Measurements from ENCODE around the gene SAMD8.
"Not testable (repeated sequence)": the region's sequence is repeated elsewhere in the genome, so short reads cannot be mapped to it uniquely, and the experiment has no call there.

The SAMD8 gene

GRCh38 chr10:75107756-75108683, 3.4 kb upstream of the SAMD8 start:
- no peak for DNase-seq (ENCODE audit: low spot score)

DNA sequence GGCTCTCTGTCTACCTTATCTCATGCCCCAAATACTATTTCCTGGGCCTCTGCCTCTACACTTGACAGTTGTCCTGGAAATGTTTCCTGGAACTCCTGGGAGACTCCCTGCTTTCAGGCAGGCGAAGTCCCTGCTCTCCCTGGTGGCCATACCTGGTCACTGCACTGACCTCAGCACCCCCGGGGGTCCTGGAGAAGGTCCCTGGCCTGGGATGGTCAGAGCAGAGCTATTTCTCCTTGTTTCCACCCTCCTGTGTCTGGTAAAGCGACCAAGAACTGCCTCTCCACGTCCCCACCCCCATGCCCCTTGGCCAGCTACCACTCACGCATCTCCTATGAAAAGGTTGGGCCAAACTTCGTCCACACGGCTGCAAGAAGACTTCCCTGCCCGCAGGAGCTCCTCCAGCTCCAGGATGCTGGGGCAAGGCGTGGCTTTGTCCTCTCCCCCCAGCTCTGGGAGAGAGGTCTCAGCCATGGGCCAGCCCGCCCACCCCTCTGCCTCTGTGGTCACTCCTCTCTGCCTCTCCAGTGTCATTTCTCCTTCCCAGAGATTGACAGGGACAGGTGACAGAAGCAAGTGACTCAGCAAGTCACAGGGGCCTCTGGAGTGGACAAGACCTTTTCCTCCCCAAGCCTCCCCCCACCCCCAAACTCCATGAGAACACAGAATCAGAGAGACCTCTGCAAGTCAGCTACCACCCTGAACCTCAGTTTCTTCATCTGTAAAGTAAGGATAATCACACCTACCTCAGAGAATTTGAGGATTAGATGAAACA, 2.6 kb upstream of the SAMD8 start:
- DNase-seq (ENCODE audit: low spot score) = peak; percentile 76

DNA sequence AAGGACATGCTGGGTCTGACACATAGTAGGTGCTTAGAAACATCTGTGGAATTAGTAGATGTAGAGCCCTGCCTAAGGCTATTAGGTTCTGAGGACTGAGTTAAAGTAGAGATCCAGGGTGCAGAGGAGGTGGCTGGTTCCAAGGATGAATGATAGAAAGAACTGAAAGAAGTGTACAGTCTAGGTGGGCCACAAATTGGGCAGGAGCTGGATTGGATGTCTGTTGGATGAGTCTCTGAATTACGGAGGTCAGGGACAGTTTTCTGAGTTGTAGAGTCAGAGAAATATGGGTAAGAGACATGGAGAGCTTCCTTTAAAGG, 2.0 kb upstream of the SAMD8 start:
- DNase-seq (ENCODE audit: low spot score) = no peak

GRCh38 chr10:75110006-75110632, 1.3 kb upstream of the SAMD8 start:
- DNase-seq (ENCODE audit: low spot score) = no peak

- peak; percentile 74 for DNase-seq (ENCODE audit: low spot score)
These were observed 637 bp downstream of the SAMD8 start for GRCh38 chr10:75111907-75112679.

GRCh38 chr10:75115137-75115536, 3.7 kb downstream of the SAMD8 start:
- DNase-seq (ENCODE audit: low spot score) = no peak

DNA sequence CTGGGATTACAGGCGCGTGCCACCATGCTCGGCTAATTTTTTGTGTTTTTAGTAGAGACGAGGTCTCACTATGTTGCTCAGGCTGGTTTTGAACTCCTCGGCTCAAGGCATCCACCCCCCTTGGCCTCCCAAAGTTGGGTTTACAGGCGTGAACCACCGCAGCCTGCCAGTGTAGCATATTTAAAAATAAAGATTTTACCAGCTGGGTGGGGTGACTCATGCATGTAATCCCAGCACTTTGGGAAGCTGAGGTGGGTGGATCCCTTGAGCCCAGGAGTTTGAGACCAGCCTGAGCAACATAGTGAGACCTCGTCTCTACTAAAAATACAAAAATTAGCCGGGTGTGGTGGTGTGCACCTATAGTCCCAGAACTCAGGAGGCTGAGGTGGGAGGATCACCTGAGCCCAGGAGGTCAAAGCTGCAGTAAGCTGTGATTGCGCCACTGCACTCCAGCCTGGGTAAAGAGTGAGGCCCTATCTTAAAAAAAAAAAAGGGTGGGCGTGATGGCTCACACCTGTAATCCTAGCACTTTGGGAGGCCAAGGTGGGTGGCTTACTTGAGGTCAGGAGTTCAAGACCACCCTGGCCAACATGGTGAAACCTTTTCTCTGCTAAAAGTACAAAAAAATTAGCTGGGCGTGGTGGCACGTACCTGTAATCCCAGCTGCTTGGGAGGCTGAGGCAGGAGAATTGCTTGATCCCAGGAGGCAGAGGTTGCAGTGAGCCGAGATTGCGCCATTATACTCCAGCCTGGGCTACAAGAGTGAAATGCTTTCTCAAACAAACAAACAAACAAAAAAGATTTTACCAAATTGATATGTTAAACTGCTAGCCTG, 5.7 kb downstream of the SAMD8 start:
- not testable (repeated sequence) for DNase-seq (ENCODE audit: low spot score)

GRCh38 chr10:75117995-75118394, 6.5 kb downstream of the SAMD8 start:
- no peak for DNase-seq (ENCODE audit: low spot score)

- not testable (repeated sequence) for DNase-seq (ENCODE audit: low spot score)
These were observed 8.1 kb downstream of the SAMD8 start for GRCh38 chr10:75119444-75120066.

DNA sequence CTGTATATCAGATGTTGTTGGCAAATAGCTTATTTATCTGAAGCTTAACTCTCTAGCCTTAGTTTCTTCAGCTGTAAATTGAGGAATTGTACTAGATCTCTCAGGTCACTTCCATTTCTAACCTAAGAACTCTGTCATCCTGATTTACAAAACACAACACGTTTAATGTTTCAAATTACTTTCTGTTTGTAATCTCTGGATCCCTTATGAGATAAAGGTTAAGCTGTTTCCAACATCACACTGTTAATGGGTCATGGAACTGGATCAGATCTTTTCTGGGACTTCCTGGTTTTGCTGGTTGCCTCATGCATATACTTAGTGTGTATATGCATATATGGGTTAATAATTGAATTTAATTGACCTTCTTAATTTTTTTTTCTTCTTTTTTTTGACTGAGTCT, 9.9 kb downstream of the SAMD8 start:
- no peak for DNase-seq (ENCODE audit: low spot score)

DNA sequence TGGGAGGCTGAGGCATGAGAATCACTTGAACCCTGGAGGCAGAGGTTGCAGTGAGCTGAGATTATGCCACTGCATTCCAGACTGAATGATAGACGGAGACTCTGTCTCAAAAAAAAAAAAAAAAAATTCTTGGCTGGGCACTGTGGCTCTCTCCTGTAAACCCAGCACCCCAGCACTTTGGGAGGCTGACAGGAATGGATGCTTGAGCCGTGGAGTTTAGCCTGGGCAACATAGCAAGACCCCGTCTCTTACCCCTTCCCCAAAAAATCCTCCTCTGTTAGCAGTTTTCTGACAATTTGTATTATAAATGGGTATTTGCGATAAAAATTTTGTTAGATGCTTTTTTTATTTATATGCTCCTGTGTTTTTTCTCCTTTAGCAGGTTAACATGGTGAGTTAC, 11.0 kb downstream of the SAMD8 start:
- no peak for DNase-seq (ENCODE audit: low spot score)

DNA sequence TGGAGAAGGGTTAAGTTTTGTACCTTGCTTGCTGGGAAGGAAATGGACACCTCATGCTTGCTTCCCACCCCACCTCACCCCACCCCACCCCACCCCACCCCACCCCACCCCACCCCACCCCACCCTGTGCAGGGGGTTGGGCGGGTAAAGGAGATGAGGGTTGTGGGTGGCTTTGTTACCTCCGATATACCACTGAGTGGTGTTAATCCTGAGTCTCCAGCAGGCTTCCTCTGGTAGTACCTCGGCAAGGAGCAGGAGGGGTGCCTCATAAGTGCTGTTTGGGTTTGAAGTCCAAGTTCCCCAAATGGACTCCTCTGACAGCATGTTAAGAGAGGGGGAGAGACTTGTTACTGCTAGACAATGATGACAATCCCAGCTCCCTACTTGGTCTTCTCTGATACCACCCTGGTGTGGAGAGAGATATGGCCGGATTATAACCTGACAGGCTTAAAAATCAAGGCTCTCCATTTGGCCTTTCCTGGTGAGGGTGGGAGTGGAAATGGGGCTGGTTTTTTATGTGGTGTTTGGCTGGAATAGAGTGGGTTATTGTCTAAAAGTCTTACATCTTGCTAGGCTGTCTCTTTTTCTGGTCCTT, 11.7 kb downstream of the SAMD8 start:
- DNase-seq (ENCODE audit: low spot score) = no peak

DNA sequence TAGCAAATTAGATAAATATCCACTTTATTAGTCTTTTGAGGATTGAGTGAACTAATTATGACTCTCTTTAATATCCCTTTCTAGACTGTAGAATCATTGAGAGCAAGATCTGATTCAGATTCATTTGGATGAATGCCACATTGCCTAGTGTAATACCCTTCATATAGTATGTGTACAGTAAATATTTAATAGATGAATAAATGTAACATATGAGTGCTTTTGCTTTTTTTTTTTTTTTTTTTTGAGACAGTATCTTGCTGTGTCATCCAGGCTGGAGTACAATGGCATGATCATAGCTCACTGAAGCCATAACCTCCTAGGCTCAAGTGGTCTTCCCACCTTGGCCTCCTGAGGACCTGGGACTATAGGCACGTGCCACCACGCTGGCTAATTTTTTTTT, 14.8 kb downstream of the SAMD8 start:
- no peak for DNase-seq (ENCODE audit: low spot score)

- DNase-seq (ENCODE audit: low spot score) = no peak
These were observed 16.0 kb downstream of the SAMD8 start for GRCh38 chr10:75127471-75127870.

DNA sequence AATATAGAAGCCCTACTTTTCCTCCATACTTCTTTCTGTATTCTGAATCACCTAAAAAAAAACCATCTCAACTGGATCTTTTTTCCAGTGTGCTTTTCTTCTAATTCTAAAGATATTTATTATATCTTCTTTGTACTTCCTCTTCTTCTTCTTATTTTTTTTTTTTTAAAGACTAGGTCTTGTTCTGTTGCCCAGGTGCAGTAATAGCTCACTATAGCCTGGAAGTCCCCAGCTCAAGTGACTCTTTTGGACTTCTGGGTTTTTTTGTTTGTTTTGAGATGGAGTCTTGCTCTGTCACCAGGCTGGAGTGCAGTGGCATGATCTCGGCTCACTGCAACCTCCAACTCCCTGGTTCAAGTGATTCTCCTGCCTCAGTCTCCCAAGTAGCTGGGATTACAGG, 17.5 kb downstream of the SAMD8 start:
- DNase-seq (ENCODE audit: low spot score) = not testable (repeated sequence)

DNA sequence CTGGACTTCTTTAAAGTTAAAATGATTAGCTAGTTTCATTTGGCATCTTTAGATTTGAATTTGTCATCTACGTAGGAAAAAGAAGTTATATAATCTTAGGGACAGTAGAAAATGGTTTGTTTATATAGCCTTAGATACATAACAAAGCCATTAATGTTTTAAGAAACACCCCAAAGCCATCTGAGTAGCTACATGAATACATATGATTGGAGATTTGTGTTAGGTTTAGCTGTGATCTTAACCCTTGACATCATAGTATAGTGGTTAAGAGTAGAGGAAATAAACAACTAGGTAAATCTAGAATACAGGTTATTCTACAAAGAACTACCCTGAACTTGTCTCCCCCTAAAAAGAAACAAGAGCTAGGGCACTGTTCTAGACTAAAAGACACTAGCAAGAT, 18.1 kb downstream of the SAMD8 start:
- no peak for DNase-seq (ENCODE audit: low spot score)

- not testable (repeated sequence) for DNase-seq (ENCODE audit: low spot score)
These were observed 22.2 kb downstream of the SAMD8 start for GRCh38 chr10:75133701-75134100.

GRCh38 chr10:75136346-75136745, 24.9 kb downstream of the SAMD8 start:
- DNase-seq (ENCODE audit: low spot score) = no peak

- no peak for DNase-seq (ENCODE audit: low spot score)
These were observed 26.3 kb downstream of the SAMD8 start for GRCh38 chr10:75137533-75138438.

All from ecto neural progenitor cell (in vitro differentiated cells).